GM15510 (cell line): Measurements from ENCODE around the gene TRAF3.

Experiments
- POLR2A ChIP-seq: IDR thresholded peaks from 3 replicates; pipeline ENCODE4 v1.6.1; 2011; ENCODE audit warnings: borderline replicate concordance; ENCODE audit not compliant: insufficient read length; ENCODE audit errors: extremely low read depth

The TRAF3 gene

DNA sequence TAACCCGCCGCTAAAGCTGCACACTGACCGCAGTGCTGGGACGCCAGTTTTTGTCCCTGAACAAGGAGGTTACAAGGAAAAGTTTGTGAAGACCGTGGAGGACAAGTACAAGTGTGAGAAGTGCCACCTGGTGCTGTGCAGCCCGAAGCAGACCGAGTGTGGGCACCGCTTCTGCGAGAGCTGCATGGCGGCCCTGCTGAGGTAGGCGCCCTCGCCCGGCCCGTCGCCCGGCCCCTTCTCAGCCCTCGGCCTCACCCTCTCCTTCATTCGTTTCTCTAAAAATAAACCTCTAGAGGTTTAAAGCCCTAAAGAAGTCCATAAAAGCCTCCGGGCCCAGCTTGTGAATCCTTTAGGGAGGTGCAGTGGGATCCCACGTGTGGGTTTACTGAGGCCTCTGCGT is 93.0 kb downstream of the TRAF3 start:
- TF ChIP-seq POLR2A, result no peak

DNA sequence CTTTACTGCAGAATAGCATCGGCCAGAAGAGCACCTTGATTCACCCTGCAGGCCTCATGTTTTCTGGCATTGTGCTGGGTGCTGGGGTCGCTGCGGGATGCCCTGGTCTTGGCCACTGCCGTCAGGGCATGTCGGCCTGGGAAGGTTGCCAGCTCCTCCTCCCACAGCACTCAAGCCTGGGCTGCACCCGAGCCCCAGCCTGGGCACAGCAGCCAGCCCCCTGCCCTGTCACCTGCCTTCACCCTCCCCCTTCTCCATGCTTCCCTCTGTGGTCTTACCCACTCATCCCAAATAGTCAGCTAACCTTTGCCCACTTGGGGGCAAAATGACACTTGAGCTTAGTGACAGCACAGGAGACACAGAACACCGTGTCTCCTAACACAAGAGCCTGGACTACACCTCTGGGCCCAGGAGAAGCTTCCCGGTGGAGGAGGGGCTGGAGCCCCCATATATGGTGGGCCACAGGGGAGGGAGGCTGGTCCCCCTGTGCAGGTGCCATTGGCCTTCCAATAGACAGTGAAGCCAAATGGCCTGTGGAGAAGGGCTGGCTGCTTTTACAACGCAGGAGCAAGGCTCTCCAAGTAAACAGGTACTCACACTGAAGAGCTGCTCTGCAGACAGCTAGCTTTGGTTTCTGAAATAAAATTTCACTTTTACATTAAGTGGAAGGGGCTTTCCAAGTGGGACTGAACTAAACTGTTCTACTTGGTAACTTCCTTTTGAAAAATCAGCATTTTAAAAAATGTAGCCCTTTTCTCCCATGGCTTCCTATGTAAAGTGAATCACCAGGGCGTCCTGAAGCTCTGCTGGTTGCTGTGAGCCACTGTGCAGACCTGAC is 94.0 kb downstream of the TRAF3 start:
- TF ChIP-seq POLR2A, result no peak

DNA sequence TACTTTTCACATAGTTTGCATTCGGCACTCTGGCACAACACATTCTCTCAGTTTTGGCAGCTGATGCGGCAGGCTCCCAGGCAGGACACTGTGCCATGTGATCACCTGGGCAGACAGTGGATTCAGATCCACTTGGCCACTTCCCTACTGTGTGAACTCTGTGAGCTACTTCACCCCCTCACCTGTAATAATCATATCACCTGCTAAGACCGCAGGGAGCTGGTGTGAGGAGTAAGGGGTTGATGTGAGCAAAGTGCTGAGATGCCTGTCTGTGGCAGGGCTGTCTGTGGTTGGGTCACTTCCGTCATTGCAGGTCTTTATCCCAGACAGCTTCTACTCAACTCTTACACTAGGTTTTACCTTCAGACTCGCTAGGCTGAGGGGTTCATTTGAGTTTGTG is 94.8 kb downstream of the TRAF3 start:
- no peak for TF ChIP-seq POLR2A

DNA sequence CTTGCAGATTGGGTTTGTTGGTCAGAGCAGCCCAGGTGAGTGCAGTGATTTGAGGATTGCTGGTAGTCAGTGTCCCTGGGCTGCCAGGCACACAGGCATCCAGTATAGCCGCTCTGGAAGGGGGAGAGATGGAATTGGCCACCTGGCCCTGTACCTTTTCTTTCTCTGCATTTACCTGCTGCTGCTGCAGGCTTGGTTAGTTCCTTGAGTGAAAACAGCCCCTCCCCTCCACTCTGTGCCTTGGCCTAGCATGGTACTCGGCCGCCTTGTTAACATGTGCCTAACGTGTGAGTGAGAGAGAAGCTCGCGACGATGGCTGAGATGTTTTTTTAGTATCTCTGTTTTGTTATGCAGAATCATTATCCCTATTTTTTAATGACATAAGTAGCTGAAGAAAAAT is 95.9 kb downstream of the TRAF3 start:
- no peak for TF ChIP-seq POLR2A

DNA sequence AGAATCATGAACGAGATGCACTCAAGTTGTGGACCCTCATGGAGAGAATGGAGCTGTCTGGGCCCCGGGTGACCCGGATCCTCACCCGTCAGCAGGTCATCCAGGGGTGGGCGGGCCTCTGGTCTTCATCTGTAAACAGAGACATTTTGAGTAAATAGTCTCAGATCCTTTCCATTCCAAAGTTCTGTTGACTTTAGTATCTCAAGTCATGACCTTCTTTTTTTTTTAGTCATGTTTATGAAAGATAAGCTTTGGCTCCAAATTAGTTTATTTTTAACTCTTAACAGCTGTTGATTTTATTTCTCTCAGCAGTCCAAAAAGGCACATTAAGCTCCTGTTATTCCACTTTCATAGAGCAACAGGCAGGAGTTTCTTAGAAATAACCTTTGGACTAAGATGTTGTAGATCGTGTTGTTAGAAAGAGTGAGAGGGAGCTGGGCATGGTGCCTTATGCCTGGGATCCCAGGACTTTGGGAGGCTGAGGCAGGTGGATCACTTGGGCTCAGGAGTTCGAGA is 96.4 kb downstream of the TRAF3 start:
- TF ChIP-seq POLR2A, result no peak

DNA sequence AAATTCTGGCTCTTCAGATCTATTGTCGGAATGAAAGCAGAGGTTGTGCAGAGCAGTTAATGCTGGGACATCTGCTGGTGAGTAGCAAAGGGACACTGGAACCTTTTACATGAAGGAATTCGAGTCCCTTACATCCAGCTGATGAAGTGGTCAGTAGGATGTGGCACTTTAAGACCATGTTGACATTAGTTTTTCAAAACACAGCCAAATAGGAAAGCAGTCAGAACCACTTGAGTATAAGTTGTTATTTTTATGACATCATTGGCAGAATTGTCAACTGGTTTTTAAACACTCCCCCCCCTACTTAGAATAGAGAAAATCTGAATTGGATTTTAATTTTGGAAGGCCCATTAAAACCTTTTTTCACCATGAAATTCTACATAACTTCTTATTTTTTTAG is 98.4 kb downstream of the TRAF3 start:
- no peak for TF ChIP-seq POLR2A

DNA sequence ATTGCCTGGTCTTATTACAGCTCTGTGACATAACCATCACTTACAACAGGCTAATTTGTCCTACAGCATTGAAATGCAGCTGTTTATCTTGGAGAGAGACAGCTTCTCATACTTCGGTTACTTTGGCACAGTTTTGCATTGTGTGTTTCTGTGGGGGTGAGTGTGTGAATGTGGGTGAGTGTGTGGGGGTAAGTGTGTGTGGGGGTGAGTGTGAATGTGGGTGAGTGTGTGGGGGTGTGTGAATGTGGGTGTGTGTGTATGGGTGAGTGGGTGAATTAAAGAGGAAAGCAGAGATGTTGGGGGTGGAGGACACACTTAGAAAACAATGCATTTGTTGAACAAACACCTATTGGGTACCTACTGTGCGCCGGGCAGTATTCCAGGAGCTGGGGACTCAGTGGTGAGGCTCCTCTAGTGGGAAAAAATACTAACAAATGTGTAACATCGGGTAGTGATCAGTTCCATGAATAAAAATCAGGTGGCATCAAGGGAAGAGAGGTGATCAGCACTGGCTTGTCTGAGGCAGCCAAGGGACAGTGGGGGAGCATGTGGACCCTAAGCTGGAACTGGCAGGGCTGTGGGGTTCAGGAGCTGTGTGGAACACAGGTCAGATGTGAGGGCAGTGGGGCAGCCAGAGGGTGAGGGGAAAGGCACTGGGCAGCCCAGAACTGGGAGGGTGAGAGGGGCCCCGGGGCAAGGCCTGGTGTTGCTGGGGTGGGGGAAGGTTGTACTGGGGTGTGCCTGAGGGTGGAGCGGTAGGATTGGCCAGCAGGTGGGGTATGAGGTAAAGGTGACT is 101.1 kb downstream of the TRAF3 start:
- no peak for TF ChIP-seq POLR2A

DNA sequence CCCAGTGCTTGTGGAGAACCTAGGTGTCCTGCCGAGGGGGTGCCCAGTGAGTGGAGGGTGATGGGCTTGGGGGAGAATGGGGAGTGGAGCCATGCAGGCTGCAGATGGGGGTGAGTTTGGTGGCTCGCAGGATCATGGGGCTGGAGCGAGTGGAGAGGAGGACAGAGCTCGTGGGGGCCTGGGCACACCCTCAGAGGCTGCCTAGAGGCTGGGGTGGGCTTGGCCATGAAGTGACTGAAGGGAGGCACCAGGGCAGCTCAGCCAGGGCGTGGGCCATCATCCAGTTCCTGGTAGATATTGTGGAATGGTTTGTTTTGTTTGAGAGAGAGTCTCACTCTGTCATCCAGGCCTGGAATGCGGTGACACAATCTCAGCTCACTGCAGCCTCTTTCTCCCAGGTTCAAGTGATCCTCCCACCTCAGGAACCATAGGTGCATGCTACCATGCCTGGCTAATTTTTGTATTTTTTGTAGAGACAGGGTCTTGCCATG is 101.8 kb downstream of the TRAF3 start:
- TF ChIP-seq POLR2A, result no peak

DNA sequence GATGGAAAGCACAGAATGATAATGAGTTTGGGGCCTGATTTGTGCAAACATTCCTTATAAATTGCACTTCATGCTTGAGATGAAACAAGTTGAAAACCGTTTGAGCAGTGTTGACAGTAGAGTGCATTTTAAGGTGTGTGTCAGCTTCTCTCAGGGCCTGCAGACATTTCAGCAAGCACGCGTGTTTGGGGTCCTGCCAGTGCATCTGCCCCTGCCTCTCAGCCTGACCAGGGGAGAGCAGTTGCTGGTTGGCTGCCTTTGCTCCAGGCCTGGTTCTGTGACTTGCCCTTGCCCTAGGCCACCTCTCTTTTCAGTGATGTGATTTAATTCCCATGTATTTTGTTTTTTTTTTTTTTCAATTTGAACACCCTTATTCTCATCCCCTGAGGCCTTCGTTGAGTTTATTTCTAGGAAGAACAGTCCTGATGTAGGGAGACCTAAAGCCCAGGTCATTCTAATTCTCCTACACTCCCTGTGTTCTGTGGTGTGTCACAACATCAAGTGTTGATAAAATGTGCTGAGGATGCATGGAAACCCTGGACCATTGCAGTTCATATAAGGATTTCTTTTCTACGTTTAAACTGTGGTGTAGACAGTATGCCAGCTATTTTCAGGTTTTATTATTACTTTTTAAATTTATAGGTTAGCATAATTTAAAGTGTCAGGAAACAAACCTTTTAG is 105.1 kb downstream of the TRAF3 start:
- no peak for TF ChIP-seq POLR2A

DNA sequence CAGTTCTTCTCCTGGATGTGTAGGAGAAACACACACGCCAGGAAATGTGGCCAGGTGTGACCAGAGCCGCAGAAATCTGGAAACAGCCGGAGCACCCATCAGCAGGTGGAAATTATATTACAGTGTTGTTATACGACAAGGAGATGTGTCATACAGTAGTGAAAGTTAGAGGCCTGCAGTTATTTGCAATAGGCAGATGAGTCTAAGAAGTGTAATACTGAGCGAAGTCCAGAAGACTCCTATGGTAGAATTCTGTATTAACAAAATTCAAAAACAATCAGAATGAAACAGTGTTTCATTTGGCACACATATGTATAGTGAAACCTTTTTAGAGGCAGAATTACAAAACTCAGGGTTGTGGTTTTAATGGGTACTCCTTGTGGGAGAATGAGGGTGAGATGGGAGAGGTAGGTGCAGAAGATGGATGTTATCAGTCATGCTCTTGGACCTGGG is 105.9 kb downstream of the TRAF3 start:
- TF ChIP-seq POLR2A, result no peak

DNA sequence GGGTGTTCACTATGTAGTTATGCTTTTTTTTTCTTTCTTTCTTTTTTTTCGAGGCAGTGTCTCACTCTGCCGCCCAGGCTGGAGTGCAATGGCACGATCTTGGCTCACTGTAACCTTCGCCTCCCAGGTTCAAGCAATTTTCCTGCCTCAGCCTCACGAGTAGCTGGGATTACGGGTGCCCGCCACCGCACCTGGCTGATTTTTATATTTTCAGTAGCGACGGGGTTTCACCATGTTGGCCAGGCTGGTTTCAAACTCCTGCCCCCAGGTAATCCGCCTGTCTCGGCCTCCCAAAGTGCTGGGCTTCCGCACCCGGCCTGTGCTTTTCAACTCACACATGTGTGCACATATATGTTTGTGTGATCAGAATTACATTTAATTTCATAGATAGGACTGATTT is 106.3 kb downstream of the TRAF3 start:
- TF ChIP-seq POLR2A, result no peak

DNA sequence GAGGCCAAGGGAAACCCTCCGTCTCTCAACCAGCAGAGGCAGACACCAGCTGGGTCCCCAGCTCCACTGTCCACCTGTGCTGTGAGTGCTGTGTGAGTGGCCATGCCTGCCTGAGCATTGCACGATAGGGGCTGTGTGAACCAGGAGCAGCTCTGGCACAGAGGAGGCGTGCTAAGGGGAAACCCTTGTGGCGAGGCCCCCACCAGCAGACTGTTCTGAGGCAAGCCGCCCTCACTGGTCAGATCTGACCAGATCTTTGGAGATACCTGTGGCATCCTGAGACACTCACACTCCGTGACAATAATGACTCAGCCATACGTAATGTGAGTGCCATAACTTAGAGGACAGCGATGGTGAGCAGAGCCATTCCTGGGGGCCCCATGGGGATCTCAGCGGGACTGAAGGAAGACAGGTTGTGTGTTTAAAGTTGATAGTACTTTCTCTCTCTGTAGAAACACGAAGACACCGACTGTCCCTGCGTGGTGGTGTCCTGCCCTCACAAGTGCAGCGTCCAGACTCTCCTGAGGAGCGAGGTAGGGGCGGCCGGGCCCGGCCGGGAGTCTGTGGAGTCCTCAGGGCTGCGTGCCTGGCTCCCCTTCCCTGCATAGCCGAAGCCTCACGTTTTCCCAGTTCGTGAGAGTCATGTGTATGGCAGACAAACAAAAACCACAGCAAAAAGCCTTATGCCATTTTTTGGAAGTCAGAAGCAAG is 108.6 kb downstream of the TRAF3 start:
- no peak for TF ChIP-seq POLR2A

DNA sequence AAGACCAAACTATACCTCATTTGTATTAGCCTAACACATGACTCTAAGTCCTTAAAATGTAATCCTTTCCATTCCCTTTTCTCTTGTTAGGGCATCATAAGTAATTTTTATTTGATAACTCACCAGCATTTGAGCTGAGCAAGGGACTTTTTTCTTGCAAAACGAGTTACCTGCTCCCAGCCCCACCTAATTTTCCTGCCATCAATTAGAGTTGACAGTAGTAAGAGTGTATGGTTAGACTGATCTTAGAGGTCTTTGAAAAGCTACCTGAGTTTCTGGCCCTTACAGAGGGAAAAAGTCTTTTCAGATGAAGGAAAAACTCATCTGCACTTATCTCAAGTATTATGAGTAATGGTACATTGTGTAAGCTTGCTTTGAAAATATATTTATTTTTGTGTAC is 111.5 kb downstream of the TRAF3 start:
- TF ChIP-seq POLR2A, result no peak

DNA sequence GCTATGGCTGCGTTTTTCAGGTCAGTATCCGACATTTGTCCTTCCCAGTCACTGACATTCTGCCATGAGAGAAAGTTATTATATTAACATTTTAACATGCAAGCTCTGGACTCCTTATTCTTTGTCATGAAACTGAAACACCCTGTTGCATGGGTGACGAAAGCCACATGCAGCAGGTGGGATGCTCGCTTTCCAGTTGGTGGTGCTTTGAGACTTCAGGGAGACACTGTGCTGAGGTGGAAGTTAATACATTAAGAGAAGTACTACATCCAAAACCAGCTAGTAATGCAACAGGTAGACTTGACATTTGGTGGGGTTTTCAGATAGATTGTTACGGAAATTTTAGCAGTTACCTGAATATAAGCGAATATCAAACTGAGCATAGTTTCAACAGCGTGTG is 112.4 kb downstream of the TRAF3 start:
- TF ChIP-seq POLR2A, result no peak
